HepG2 (cell line): ENCODE results near the gene RASSF6.
"Not testable (repeated sequence)": the region's sequence is repeated elsewhere in the genome, so short reads cannot be mapped to it uniquely, and the experiment has no call there.

Experiments used
- BCL6 ChIP-seq: IDR thresholded peaks from 2 replicates; pipeline ENCODE4 v1.6.1; 2016; ENCODE audit warnings: missing genetic modification reagents, missing compliant biosample characterization
- CEBPB ChIP-seq: IDR thresholded peaks from 2 replicates; pipeline ENCODE4 v1.6.1; 2011; ENCODE audit warnings: low read depth, low read length, improper control_type of control experiment, borderline replicate concordance
- CSRNP1 ChIP-seq: sonication (generic); formaldehyde crosslinking; IDR thresholded peaks from 2 replicates; pipeline ENCODE4 v1.8.1; 2023; ENCODE audit warnings: mild to moderate bottlenecking, missing genetic modification reagents
- EZH2 ChIP-seq: conservative IDR thresholded peaks from 2 replicates; pipeline ENCODE4 v1.6.1; 2012; ENCODE audit warnings: mild to moderate bottlenecking, low read depth, low read length, moderate library complexity
- HMG20B ChIP-seq: conservative IDR thresholded peaks from 2 replicates; pipeline ENCODE4 v1.6.1; 2016; ENCODE audit warnings: missing genetic modification reagents, missing compliant biosample characterization
- KLF13 ChIP-seq: sonication (generic); formaldehyde crosslinking; IDR thresholded peaks from 2 replicates; pipeline ENCODE4 v1.4.0; 2020; ENCODE audit warnings: mild to moderate bottlenecking, missing genetic modification reagents
- LCORL ChIP-seq, 2 experiments: fragments of 450-650 bp in 1 of 2; sonication (generic) in 1 of 2; formaldehyde crosslinking in 1 of 2; IDR thresholded peaks; 2 replicates each; pipeline versions ENCODE4 v1.5.0 to v1.6.1; 2017 to 2020; ENCODE audit warnings: antibody characterized with exemption in 1 of 2, missing genetic modification reagents in 1 of 2
- MAFK ChIP-seq, 2 experiments: IDR thresholded peaks in 1 of 2; conservative IDR thresholded peaks in 1 of 2; 2 replicates each; pipeline ENCODE4 v1.6.1; 2011; ENCODE audit warnings: improper control_type of control experiment in 2 of 2, low read length in 2 of 2
- SNRNP70 ChIP-seq: fragments of 200-400 bp; formaldehyde crosslinking; IDR thresholded peaks from 2 replicates; pipeline ENCODE4 v1.6.1; 2017; ENCODE audit warnings: mild to moderate bottlenecking, low read depth, low read length, moderate library complexity
- SRF ChIP-seq: IDR thresholded peaks from 2 replicates; pipeline ENCODE4 v1.6.1; 2011; ENCODE audit warnings: mild to moderate bottlenecking, low read depth, low read length, moderate library complexity
- ZNF230 ChIP-seq: sonication (generic); formaldehyde crosslinking; IDR thresholded peaks from 2 replicates; pipeline ENCODE4 v1.4.0; 2020; ENCODE audit warnings: mild to moderate bottlenecking, missing genetic modification reagents
- ZNF3 ChIP-seq: IDR thresholded peaks from 2 replicates; pipeline ENCODE4 v1.7.0; 2017; ENCODE audit warnings: inconsistent platforms
- ZNF317 ChIP-seq: sonication (generic); formaldehyde crosslinking; IDR thresholded peaks from 2 replicates; pipeline ENCODE4 v1.5.0; 2020; ENCODE audit warnings: mild to moderate bottlenecking, missing genetic modification reagents
- ZNF510 ChIP-seq: sonication (generic); formaldehyde crosslinking; IDR thresholded peaks from 2 replicates; pipeline ENCODE4 v1.4.0; 2020; ENCODE audit warnings: low read depth, mild to moderate bottlenecking, missing genetic modification reagents

GRCh38 chr4:73665924-73666323 lies 45.7 kb upstream of the RASSF6 start:
- not testable (repeated sequence) for TF ChIP-seq HMG20B (CRISPR knock-in tag); ZNF230 (CRISPR knock-in tag); SNRNP70; ZNF510 (CRISPR knock-in tag); BCL6 (CRISPR knock-in tag); LCORL (IDR thresholded peaks at IDR 0.05); LCORL (CRISPR knock-in tag; IDR thresholded peaks at IDR 0.05); SRF; CEBPB; KLF13 (CRISPR knock-in tag); CSRNP1 (CRISPR knock-in tag); EZH2; ZNF3 (CRISPR knock-in tag); MAFK (conservative IDR thresholded peaks at IDR 0.05 in 1 of 2, IDR thresholded peaks at IDR 0.05 in 1 of 2; ENCODE audit: low read length in 2 of 2); ZNF317 (CRISPR knock-in tag)
